ENCODE results near the gene PLEKHG4B. TPM values are rescaled to one million over a fixed set of nuclear protein-coding genes. Genes with fewer than 3 reads are reported as not detected.
"Not testable (repeated sequence)": the region's sequence is repeated elsewhere in the genome, so short reads cannot be mapped to it uniquely, and the experiment has no call there.

Gene PLEKHG4B, protein sequence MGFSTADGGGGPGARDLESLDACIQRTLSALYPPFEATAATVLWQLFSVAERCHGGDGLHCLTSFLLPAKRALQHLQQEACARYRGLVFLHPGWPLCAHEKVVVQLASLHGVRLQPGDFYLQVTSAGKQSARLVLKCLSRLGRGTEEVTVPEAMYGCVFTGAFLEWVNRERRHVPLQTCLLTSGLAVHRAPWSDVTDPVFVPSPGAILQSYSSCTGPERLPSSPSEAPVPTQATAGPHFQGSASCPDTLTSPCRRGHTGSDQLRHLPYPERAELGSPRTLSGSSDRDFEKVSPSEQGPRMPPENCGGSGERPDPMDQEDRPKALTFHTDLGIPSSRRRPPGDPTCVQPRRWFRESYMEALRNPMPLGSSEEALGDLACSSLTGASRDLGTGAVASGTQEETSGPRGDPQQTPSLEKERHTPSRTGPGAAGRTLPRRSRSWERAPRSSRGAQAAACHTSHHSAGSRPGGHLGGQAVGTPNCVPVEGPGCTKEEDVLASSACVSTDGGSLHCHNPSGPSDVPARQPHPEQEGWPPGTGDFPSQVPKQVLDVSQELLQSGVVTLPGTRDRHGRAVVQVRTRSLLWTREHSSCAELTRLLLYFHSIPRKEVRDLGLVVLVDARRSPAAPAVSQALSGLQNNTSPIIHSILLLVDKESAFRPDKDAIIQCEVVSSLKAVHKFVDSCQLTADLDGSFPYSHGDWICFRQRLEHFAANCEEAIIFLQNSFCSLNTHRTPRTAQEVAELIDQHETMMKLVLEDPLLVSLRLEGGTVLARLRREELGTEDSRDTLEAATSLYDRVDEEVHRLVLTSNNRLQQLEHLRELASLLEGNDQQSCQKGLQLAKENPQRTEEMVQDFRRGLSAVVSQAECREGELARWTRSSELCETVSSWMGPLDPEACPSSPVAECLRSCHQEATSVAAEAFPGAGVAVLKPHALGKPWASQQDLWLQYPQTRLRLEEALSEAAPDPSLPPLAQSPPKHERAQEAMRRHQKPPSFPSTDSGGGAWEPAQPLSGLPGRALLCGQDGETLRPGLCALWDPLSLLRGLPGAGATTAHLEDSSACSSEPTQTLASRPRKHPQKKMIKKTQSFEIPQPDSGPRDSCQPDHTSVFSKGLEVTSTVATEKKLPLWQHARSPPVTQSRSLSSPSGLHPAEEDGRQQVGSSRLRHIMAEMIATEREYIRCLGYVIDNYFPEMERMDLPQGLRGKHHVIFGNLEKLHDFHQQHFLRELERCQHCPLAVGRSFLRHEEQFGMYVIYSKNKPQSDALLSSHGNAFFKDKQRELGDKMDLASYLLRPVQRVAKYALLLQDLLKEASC (N-terminal part only)
- polyA plus RNA-seq (2012; ENCODE audit: missing spikeins): not detected

- no peak for FAIRE-seq
- no peak for DNase-seq (ENCODE audit: insufficient read length)
- TF ChIP-seq POLR2A (IDR thresholded peaks at IDR 0.05; ENCODE audit: low read depth, low read length): no peak
- no peak for TF ChIP-seq TAF1 (IDR thresholded peaks at IDR 0.05; ENCODE audit: borderline replicate concordance, low read depth, low read length)
- no peak for TF ChIP-seq POLR2AphosphoS5 (IDR thresholded peaks at IDR 0.05; ENCODE audit: low read depth, low read length)
Observed at GRCh38 chr5:91556-92263, at the start of gene PLEKHG4B. Gene PLEKHG4B, plus strand, starts transcription at chr5:92168. Its CDS starts 64 bp downstream, at chr5:92232.

- DNase-seq (ENCODE audit: insufficient read length) (no peak), FAIRE-seq (no peak)
- no peak for TF ChIP-seq POLR2A (IDR thresholded peaks at IDR 0.05; ENCODE audit: low read depth, low read length)
- TF ChIP-seq TAF1 (IDR thresholded peaks at IDR 0.05; ENCODE audit: borderline replicate concordance, low read depth, low read length): no peak
- no peak for TF ChIP-seq POLR2AphosphoS5 (IDR thresholded peaks at IDR 0.05; ENCODE audit: low read depth, low read length)
Observed at GRCh38 chr5:42250-42649, 49.7 kb upstream of the PLEKHG4B start.

- DNase-seq (ENCODE audit: insufficient read length) (no peak), FAIRE-seq (no peak)
- TF ChIP-seq TAF1 (IDR thresholded peaks at IDR 0.05; ENCODE audit: borderline replicate concordance, low read depth, low read length) (no peak), POLR2AphosphoS5 (IDR thresholded peaks at IDR 0.05; ENCODE audit: low read depth, low read length) (no peak), POLR2A (IDR thresholded peaks at IDR 0.05; ENCODE audit: low read depth, low read length) (no peak)
Observed at GRCh38 chr5:48192-48591, 43.8 kb upstream of the PLEKHG4B start.

GRCh38 chr5:49530-49929 is 42.4 kb upstream of the PLEKHG4B start:
- FAIRE-seq; DNase-seq (ENCODE audit: insufficient read length): not testable (repeated sequence)

DNA sequence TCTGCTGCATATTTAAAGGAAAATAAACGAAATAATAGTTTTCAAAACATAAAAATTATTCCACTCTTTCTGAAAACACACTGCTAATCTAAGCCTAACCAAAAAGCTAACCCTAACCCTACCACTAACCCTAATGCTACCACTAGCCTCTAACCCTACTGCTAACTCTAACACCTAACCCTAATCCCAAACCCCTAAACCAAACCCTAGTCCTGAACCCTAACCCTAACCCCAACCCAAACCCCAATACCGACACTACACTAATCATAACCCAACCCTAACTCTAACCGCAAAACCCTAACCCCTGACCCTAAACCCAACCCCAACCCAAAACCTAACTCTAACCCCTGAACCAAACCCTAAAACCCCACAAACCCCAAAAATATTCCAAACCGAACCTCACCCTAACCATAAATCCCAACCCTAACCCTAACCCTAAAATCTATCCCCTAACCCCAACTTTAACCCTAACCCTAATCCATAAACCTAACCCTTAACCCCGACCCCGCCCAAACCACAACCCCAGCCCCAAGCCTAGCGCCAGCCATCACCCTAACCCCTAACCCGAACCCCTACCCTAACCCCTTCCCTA is 41.9 kb upstream of the PLEKHG4B start:
- FAIRE-seq (no peak), DNase-seq (ENCODE audit: insufficient read length) (no peak)
- TF ChIP-seq POLR2A (IDR thresholded peaks at IDR 0.05; ENCODE audit: low read depth, low read length): no peak
- TF ChIP-seq TAF1 (IDR thresholded peaks at IDR 0.05; ENCODE audit: borderline replicate concordance, low read depth, low read length): no peak

- FAIRE-seq: no peak
- TF ChIP-seq POLR2A (IDR thresholded peaks at IDR 0.05; ENCODE audit: low read depth, low read length) (no peak), TAF1 (IDR thresholded peaks at IDR 0.05; ENCODE audit: borderline replicate concordance, low read depth, low read length) (no peak), POLR2AphosphoS5 (IDR thresholded peaks at IDR 0.05; ENCODE audit: low read depth, low read length) (no peak)
- no peak for DNase-seq (ENCODE audit: insufficient read length)
Observed at GRCh38 chr5:50724-51499, 41.1 kb upstream of the PLEKHG4B start.

DNA sequence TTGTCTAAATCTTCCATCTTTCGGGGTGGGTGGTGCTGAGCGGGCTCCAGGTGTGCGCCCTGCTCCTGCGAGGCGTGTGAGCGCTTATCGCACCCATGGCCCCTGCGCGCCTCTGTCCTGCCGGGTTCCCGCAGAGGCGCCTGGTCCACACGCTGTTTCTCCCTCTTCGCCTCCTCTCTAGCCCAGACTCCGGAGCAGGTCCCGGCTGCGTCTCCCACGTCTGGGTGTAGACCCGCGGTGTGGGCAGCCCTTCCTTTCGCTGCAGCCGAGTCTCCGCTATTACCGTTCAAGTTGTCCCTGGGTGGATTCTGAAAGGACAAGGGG is 40.5 kb upstream of the PLEKHG4B start:
- no peak for FAIRE-seq
- DNase-seq (ENCODE audit: insufficient read length): no peak

GRCh38 chr5:53381-54174 is 38.4 kb upstream of the PLEKHG4B start:
- no peak for DNase-seq (ENCODE audit: insufficient read length)
- TF ChIP-seq POLR2A (IDR thresholded peaks at IDR 0.05; ENCODE audit: low read depth, low read length) (no peak), POLR2AphosphoS5 (IDR thresholded peaks at IDR 0.05; ENCODE audit: low read depth, low read length) (no peak), TAF1 (IDR thresholded peaks at IDR 0.05; ENCODE audit: borderline replicate concordance, low read depth, low read length) (no peak)
- FAIRE-seq: no peak

More for the DNA sequence above, 40.5 kb upstream of the PLEKHG4B start:
- no peak for TF ChIP-seq TAF1 (IDR thresholded peaks at IDR 0.05; ENCODE audit: borderline replicate concordance, low read depth, low read length)
- TF ChIP-seq POLR2A (IDR thresholded peaks at IDR 0.05; ENCODE audit: low read depth, low read length): no peak
- no peak for TF ChIP-seq POLR2AphosphoS5 (IDR thresholded peaks at IDR 0.05; ENCODE audit: low read depth, low read length)

DNA sequence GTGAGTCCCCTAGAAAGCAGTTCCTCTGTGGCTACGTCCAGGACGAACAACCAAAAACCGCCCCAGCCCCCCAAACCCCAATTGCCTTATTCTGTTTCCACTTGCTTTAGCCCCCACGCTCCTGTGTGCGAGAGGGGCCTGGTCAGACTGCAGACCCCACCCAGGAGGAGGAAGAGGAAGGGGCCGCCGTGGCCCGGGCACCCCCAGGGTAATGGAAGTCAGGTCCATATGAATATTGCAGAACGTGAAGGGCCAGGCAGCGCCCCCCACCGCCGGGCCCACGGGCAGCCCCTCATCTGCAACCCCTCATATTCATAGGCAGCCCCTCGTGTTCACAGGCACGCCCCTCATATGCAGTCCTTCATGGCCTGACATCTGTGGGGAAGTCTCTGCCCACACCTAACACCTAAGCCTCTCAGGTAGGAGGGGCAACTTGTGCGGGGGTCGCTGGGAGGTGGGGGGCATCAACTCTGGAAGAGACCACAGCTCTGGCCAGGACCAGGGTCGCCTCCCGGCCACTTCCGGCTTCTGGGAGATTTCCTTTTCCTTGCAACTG is 37.7 kb upstream of the PLEKHG4B start:
- no peak for TF ChIP-seq POLR2AphosphoS5 (IDR thresholded peaks at IDR 0.05; ENCODE audit: low read depth, low read length)
- no peak for TF ChIP-seq POLR2A (IDR thresholded peaks at IDR 0.05; ENCODE audit: low read depth, low read length)
- TF ChIP-seq TAF1 (IDR thresholded peaks at IDR 0.05; ENCODE audit: borderline replicate concordance, low read depth, low read length): no peak
- DNase-seq (ENCODE audit: insufficient read length) (no peak), FAIRE-seq (no peak)
